Measurements from ENCODE around the gene PDP2.

DNA sequence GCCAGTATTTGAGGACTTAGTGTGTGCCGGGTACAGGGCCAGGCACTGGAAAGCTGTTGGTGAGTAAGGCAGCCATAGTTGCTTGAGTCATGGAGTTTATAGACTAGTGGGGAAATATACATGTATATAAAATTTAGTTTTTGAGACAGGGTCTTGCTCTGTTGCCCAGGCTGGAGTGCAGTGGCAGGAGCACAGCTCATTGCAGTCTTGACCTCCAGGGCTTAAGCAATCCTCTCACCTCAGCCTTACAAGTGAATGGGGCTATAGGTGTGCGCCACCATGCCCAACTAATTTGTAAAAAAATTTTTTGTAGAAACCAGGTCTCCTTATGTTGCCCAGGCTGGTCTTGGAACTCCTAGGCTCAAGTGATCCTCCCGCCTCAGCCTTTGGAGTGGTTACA lies 2.4 kb downstream of the PDP2 start:
- no peak for TF ChIP-seq CTCF (IDR thresholded peaks at IDR 0.05 in 2 of 3, conservative IDR thresholded peaks at IDR 0.05 in 1 of 3; ENCODE audit: insufficient read depth in 2 of 3, low read depth in 1 of 3, low read length in 3 of 3)
- TF ChIP-seq, protein P1, sequence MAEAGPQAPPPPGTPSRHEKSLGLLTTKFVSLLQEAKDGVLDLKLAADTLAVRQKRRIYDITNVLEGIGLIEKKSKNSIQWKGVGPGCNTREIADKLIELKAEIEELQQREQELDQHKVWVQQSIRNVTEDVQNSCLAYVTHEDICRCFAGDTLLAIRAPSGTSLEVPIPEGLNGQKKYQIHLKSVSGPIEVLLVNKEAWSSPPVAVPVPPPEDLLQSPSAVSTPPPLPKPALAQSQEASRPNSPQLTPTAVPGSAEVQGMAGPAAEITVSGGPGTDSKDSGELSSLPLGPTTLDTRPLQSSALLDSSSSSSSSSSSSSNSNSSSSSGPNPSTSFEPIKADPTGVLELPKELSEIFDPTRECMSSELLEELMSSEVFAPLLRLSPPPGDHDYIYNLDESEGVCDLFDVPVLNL (CRISPR knock-in tag; IDR thresholded peaks at IDR 0.05; ENCODE audit: low read depth): no peak
- TF ChIP-seq HES1 (IDR thresholded peaks at IDR 0.05; ENCODE audit: low read depth): no peak
- TF ChIP-seq JUN (IDR thresholded peaks at IDR 0.05; ENCODE audit: borderline replicate concordance, low read depth, low read length): no peak
- TF ChIP-seq JUN (CRISPR knock-in tag; IDR thresholded peaks at IDR 0.05; ENCODE audit: borderline replicate concordance): no peak
- TF ChIP-seq SP2 (IDR thresholded peaks at IDR 0.05; ENCODE audit: extremely low read depth, low read depth, low read length, poor library complexity, severe bottlenecking): no peak
- no peak for TF ChIP-seq CEBPB (tag; IDR thresholded peaks at IDR 0.05)
- no peak for TF ChIP-seq ZNF274 (IDR thresholded peaks at IDR 0.05; ENCODE audit: borderline replicate concordance, low read depth, low read length)
- TF ChIP-seq NR2C1 (IDR thresholded peaks at IDR 0.05): no peak
- TF ChIP-seq NR2C1 (tag; IDR thresholded peaks at IDR 0.05): no peak
- TF ChIP-seq HLTF (IDR thresholded peaks at IDR 0.05): no peak

Measured in K562 (cell line).